HEK293 (cell line): ENCODE measurements around the gene ZSCAN18.

Experiments used
- CTCF ChIP-seq: fragments of 450-650 bp; formaldehyde crosslinking; IDR thresholded peaks from 2 replicates; pipeline ENCODE4 v1.5.1; 2016; ENCODE audit warnings: missing biosample characterization, missing genetic modification characterization
- ZNF76 ChIP-seq: fragments of 450-650 bp; formaldehyde crosslinking; IDR thresholded peaks from 2 replicates; pipeline ENCODE4; 2016; ENCODE audit warnings: low read depth, missing biosample characterization, missing genetic modification characterization, borderline replicate concordance

GRCh38 chr19:58086825-58087710 lies 11.0 kb downstream of the ZSCAN18 start:
- TF ChIP-seq CTCF (tag by site-specific recombination) (no peak), ZNF76 (tag by site-specific recombination) (no peak)
